CD4-positive, alpha-beta T cell (primary cell): ENCODE results near the gene RAPGEF1. TPM values are rescaled to one million over a fixed set of nuclear protein-coding genes. Genes with fewer than 3 reads are reported as not detected.

Experiments
- ATAC-seq: fragments of 200-7000 bp; cut with Tn5 transposase; one replicate; pipeline ENCODE4 v1.10.0; 2022; ENCODE audit warnings: mild to moderate bottlenecking; ENCODE audit not compliant: poor library complexity
- CTCF ChIA-PET: fragments of 350-600 bp; sonication (Branson Sonifier 250); formaldehyde crosslinking; loops from one replicate; lab custom pipeline; 2021; ENCODE audit warnings: antibody characterized with exemption, inconsistent platforms; lab: Charles Lee
- POLR2A ChIA-PET: fragments of 350-600 bp; sonication (Branson Sonifier 250); formaldehyde crosslinking; loops from one replicate; lab custom pipeline; 2021; ENCODE audit warnings: antibody characterized with exemption, inconsistent platforms; lab: Charles Lee
- DNase-seq, 14 experiments: peaks; one replicate each; pipeline ENCODE4 v3.0.0-alpha.2; 2013 to 2020; ENCODE audit warnings: mixed read lengths in 2 of 14
- H3K27ac ChIP-seq, 2 donors: one replicate each; pipeline versions ENCODE4 v1.5.1 to v1.7.0; 2013; ENCODE audit warnings: low read length in 2 of 2, low read depth in 1 of 2, mild to moderate bottlenecking in 1 of 2
- H3K27me3 ChIP-seq, 2 experiments: 1 replicate in 1 of 2; 2 replicates in 1 of 2; pipeline versions ENCODE4 v1.6.1 to v1.7.0; 2013; ENCODE audit warnings: low read length in 2 of 2, control low read depth in 1 of 2, mild to moderate bottlenecking in 1 of 2, moderate library complexity in 1 of 2; ENCODE audit not compliant: insufficient read depth in 2 of 2, control insufficient read depth in 1 of 2
- H3K36me3 ChIP-seq: one replicate; pipeline ENCODE4 v1.6.1; 2013; ENCODE audit warnings: low read length, control low read depth; ENCODE audit not compliant: insufficient read depth
- H3K4me1 ChIP-seq: one replicate; pipeline ENCODE4 v1.6.1; 2013; ENCODE audit warnings: low read length, control low read depth; ENCODE audit not compliant: insufficient read depth
- H3K4me3 ChIP-seq: one replicate; pipeline ENCODE4 v1.5.1; 2013; ENCODE audit warnings: mild to moderate bottlenecking, low read length, moderate library complexity
- H3K9me3 ChIP-seq, 2 experiments: 1 replicate in 1 of 2; 2 replicates in 1 of 2; pipeline versions ENCODE4 v1.6.1 to v1.7.0; 2013; ENCODE audit warnings: low read length in 2 of 2, mild to moderate bottlenecking in 2 of 2, control low read depth in 1 of 2, moderate library complexity in 1 of 2; ENCODE audit not compliant: control insufficient read depth in 1 of 2, insufficient read depth in 1 of 2
- H3K27ac Mint-ChIP-seq: one replicate; pipeline ENCODE4 v1.8.0; 2020; ENCODE audit warnings: mixed read lengths
- H3K27me3 Mint-ChIP-seq: one replicate; pipeline ENCODE4 v1.8.0; 2021; ENCODE audit warnings: mixed read lengths
- H3K36me3 Mint-ChIP-seq: one replicate; pipeline ENCODE4 v1.8.0; 2021; ENCODE audit warnings: low read depth, mixed read lengths
- H3K4me1 Mint-ChIP-seq: one replicate; pipeline ENCODE4 v1.8.0; 2021; ENCODE audit warnings: low read depth, mixed read lengths
- H3K4me3 Mint-ChIP-seq: one replicate; pipeline ENCODE4 v1.8.0; 2020; ENCODE audit warnings: mild to moderate bottlenecking, mixed read lengths
- H3K9me3 Mint-ChIP-seq: one replicate; pipeline ENCODE4 v1.8.0; 2020; ENCODE audit warnings: mixed read lengths
- CTCF ChIP-seq: fragments of 200-600 bp; IDR thresholded peaks from one replicate; pipeline ENCODE4 v1.8.0; 2022; ENCODE audit warnings: antibody characterized with exemption, mild to moderate bottlenecking
- intact Hi-C, 2 experiments: fragments of 100-400 bp; cut with DNase I in 1 of 2; cut with micrococcal nuclease in 1 of 2; formaldehyde crosslinking; loops; one replicate each; pipeline versions ENCODE4 v1.15.1 to v1.9.0; 2023 to 2025; cut with DNase I, micrococcal nuclease
- total RNA-seq, 174 experiments: library from RNA in 2 of 174; stranded (reverse) in 2 of 174; gene quantifications; one replicate each; pipeline ENCODE4 v1.2.3 and lab custom pipeline; 2021 to 2026

Gene RAPGEF1
- total RNA-seq, 2 experiments from 2014 or later = 130 to 134 TPM

- Histone ChIP-seq H3K4me1 (peaks cover 62% of the 10 kb centered on the region), H3K27ac (no peak overlapping the region), H3K9me3 (no peaks in the 10 kb centered on the region), H3K4me3 (no peak overlapping the region), H3K27me3 (no peaks in the 10 kb centered on the region), H3K36me3 (peaks cover 32% of the 10 kb centered on the region)
- TF ChIP-seq CTCF = no peak
- Mint-ChIP-seq H3K9me3 (no peaks in the 10 kb centered on the region), H3K36me3 (peaks cover 63% of the 10 kb centered on the region), H3K27ac (peak overlapping the region; percentile 85), H3K4me3 (peak overlapping the region; percentile 4), H3K4me1 (peaks cover 81% of the 10 kb centered on the region), H3K27me3 (no peaks in the 10 kb centered on the region)
- DNase-seq (peak in 1 of 14 experiments; percentile 33), ATAC-seq (peak; percentile 50)
- intact Hi-C loops = no loop called here
- ChIA-PET CTCF (interaction anchor here (0.8 to 1.5 kb wide), 6 partner anchors 8 to 64 kb away, joined by 3 to 8 read pairs (median 4); no protein-coding TSS in a partner anchor), POLR2A (interaction anchor here (0.8 to 1.7 kb wide), 7 partner anchors 9 to 41 kb away, joined by 3 to 12 read pairs (median 6); no protein-coding TSS in a partner anchor)
These were observed 20.5 kb downstream of the RAPGEF1 start for GRCh38 chr9:131719262-131719908.

- H3K9me3 ChIP-seq = no peaks in the 10 kb centered on the region
- H3K36me3 ChIP-seq = peaks cover 33% of the 10 kb centered on the region
- DNase-seq = no peak
- intact Hi-C loops = no loop called here
- no peak for ATAC-seq
- peaks cover 84% of the 10 kb centered on the region for H3K4me1 Mint-ChIP-seq
- no peak for TF ChIP-seq CTCF
- peak overlapping the region; percentile 53 for H3K27ac Mint-ChIP-seq
- POLR2A ChIA-PET = interaction anchor here (1.3 kb wide), 1 partner anchor 10 kb away, joined by 5 read pairs; no protein-coding TSS in a partner anchor
- CTCF ChIA-PET = interaction anchor here (0.8 kb wide), 1 partner anchor 127 kb away, joined by 3 read pairs; no protein-coding TSS in a partner anchor
- no peak overlapping the region for H3K4me3 ChIP-seq
- peaks cover 60% of the 10 kb centered on the region for H3K4me1 ChIP-seq
- no peak overlapping the region for H3K27ac ChIP-seq
- H3K27me3 ChIP-seq = no peaks in the 10 kb centered on the region
- H3K27me3 Mint-ChIP-seq = no peaks in the 10 kb centered on the region
- H3K4me3 Mint-ChIP-seq = no peak overlapping the region
- no peaks in the 10 kb centered on the region for H3K9me3 Mint-ChIP-seq
- H3K36me3 Mint-ChIP-seq = peaks cover 69% of the 10 kb centered on the region
These were observed 22.0 kb downstream of the RAPGEF1 start for GRCh38 chr9:131717719-131718460.

- no peaks in the 10 kb centered on the region for H3K27me3 Mint-ChIP-seq
- H3K27ac ChIP-seq = no peak overlapping the region
- H3K9me3 ChIP-seq = no peaks in the 10 kb centered on the region
- H3K27me3 ChIP-seq = no peaks in the 10 kb centered on the region
- no peak for TF ChIP-seq CTCF
- peak overlapping the region; percentile 72 for H3K27ac Mint-ChIP-seq
- H3K4me1 ChIP-seq = peaks cover 62% of the 10 kb centered on the region
- DNase-seq = no peak
- no peak for ATAC-seq
- no peak overlapping the region for H3K4me3 ChIP-seq
- intact Hi-C loops = no loop called here
- POLR2A ChIA-PET = no interaction called here
- H3K4me1 Mint-ChIP-seq = peaks cover 85% of the 10 kb centered on the region
- peaks cover 16% of the 10 kb centered on the region for H3K36me3 ChIP-seq
- CTCF ChIA-PET = interaction anchor here (1.1 kb wide), 1 partner anchor 40 kb away, joined by 3 read pairs; no protein-coding TSS in a partner anchor
- no peaks in the 10 kb centered on the region for H3K9me3 Mint-ChIP-seq
- H3K36me3 Mint-ChIP-seq = peaks cover 60% of the 10 kb centered on the region
- H3K4me3 Mint-ChIP-seq = no peak overlapping the region
These were observed 24.0 kb downstream of the RAPGEF1 start for GRCh38 chr9:131715906-131716305.
